GM19324 (cell line): ENCODE data around the gene PLA2G5.
"Not testable (repeated sequence)": the region's sequence is repeated elsewhere in the genome, so short reads cannot be mapped to it uniquely, and the experiment has no call there.

Experiments
- ATAC-seq: cut with Tn5 transposase; IDR thresholded peaks from one replicate; pipeline ENCODE4 v1.9.1; 2021; ENCODE audit warnings: mild to moderate bottlenecking, moderate library complexity; ENCODE audit not compliant: unreplicated experiment, low FRiP score

PLA2G5 gene

DNA sequence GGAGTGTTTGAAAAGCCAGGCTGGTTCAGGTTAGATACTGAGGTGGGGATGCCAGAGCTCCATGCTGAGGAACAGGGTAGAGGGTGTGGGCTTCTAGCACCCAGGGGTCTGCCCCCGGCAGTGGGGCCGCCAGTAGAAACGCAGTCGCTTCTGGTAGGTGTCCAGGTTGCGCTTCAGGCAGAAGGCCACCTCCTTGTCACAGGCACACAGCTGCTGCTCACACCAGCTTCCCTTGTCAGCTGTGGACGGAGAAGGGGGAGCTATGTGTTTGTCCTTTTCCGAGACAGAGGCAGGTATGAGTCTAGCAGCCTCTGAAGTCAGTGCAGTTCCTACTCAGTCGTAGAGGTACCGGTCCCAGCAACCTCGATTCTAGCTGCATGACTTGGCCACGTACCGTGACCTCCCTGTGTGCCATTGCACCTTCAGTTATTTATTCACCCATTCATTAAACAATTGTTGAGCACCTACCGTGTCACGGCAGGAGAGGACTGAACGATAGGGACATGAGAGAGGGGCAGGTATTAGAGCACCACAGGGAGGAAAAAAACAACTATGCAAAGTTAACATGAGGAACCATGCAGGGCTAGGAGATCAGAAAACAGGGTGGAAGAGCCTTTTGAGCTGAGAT, 44.1 kb downstream of the PLA2G5 start:
- ATAC-seq = no peak

DNA sequence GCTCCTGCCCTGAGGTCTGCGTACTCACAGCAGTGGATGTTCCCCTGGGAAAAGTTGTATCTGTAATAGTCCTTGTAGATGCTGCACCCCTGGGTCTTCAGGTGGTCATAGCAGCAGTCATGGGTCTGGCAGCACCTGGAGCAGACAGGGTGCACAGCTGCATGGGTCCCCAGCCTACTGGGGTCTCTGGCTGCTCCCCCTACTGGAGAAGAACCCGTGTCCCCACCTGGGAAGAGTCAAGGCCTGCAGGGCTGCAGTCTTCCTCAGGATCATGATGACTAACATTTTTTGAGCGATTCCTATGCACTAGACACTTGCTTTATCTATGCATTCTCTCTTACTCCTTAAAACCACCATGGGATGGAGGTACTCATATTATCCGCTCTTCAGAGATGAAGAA, 45.5 kb downstream of the PLA2G5 start:
- ATAC-seq = no peak

DNA sequence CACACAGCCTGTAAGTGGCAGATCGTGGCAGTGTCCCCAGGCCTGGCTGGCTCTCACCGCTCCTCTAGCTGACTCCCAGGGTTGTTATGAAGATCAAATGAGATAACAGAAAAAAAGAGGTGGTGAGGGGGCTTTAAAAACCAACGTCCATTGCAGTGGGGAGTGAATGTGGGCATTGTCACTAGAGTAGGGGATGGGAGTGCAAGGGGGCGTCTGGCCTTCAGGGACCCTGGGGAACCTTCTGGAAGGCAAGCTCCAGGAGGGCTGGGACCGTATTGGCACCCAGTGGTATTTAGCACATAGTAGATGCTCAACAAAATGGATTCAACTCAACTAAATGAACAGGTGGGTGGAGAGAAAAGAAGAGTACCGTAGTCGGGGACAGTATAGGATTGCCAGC, 45.9 kb downstream of the PLA2G5 start:
- ATAC-seq = no peak

DNA sequence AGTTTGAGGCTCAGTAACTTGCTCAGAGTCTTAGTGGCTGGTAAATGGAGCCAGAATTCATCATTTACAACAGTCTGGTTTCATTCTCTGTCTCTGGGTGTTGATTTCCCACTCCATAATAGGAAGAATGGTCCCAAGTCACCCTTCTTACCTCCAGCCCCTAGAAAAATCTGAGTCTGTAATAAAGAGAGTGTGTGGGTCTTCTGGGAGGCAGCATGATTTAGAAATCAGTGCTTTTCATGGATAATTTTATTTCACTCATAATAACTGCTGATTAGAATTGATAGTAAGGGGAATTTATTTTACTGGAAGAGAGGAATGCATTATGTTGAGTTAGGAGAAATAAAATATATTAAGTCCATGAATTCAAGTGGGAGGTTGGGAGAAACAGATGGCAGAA, 47.2 kb downstream of the PLA2G5 start:
- no peak for ATAC-seq

DNA sequence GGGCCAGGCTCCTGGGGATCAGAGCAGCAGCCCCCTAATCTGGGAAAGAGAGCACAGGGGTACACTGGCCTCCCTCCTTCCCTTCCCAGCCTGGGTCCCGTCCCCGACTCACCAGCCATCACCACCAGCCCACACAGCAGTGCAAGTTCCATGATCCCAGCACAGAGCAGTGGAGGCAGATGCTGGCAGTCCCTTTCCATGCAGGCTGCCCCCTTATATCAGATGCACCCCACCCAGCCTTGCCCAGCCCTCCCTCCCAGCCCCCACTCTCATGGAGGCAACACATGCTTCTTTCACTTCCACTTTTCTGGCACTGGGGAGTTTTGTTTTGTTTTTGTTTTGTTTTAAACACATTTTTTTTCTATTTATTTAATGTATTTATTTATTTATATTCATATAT, 49.4 kb downstream of the PLA2G5 start, which contains the start of gene PLA2G2D:
Gene PLA2G2D, minus strand, starts transcription at position 190 of the 400 bp plus-strand sequence. Its CDS starts 38 bp downstream, at position 152.
- no peak for ATAC-seq

DNA sequence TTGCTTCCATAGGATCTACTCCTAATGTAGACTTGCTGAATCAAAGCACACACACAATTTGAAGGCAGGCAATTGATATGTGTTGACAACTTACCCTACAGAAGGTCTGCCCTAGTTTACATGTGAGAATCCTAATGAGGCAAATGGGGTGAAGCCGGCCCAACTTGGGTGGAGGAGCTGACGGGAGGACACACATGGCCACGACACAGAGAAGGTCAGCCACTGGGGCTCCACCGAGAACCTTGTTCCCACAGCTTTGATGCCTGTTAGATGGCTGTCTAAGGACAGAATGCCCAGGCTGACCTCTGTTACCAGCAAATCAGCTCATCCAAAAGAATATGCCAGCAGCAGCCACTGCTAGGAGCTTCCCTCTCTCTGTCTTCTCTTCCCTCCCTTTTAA, 50.8 kb downstream of the PLA2G5 start:
- ATAC-seq = no peak

DNA sequence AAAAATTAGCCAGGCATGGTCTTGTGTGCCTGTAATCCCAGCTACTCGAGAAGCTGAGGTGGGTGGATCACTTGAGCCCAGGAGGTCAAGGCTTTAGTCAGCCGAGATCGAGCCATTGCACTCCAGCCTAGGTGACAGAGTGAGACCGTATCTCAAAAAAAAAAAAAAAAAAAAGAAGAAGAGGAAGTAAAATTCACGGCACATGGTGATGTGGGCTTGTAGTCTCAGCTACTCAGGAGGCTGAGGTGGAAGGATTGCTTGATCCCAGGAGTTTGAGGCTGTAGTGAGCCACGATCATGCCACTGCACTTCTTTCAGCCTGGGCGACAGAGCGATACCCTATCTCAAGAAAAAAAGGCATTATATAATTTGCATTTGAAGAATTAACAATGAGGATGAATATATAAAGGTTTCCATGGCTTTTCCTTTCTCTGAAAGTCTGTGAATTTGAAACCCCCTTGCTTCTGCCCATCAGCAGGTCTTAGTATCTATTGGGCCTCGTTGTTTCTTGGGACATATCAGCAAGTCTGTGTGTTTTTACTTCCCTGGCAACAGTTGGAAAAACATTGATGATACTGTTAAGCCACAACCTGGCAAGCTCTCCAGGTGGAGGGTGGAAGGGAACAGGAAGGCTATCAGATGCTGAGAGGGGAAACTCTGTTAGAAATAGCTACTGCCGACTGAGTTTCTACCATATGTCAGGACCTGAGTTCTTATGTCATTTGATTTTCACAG, 53.9 kb downstream of the PLA2G5 start:
- no peak for ATAC-seq

DNA sequence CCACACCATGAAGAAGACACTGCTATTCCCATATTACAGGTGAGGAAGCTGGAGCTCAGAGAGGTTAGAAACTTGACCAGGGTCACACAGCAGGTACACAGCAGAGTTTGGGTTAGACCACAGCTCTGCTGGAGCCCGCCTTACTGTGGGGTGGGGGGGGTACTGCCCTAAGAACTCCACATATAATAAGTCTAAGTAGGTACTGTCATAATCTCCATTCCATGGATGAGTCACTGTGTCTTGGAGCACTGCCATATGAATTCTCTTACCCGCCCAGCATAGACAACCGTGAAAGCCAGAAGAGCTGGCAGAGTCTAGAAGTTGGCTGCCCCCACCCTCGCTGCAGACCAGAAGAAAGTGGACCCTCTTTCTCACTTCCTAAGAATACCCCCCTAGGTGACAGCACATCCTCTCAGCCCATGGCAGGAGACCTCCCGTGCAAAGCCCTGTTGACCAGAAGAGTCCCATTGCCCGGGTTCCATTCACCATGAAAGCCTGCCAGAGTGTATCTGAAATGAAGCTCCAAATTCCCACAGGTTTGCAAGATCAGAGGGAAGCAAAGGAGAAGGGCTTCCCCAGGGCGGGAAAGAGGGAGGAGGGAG, 54.6 kb downstream of the PLA2G5 start:
- no peak for ATAC-seq

DNA sequence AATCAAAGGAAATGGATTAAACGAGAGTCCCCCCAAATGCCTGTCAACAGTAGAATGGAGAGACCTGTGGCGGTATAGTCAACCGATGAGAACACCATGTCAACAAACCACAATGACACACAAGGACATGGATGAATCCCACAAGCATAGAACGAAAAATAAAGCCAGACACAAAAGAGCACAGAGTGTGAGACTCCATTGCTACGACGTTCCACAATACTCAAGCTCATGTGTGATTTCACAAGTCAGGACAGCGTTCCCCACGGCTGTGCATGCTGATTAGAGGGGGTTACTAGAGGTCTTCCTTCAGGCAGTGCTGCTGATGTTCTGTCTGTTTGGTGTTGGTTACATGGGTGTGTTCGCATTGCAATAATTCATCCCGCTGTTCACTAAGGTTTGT, 55.1 kb downstream of the PLA2G5 start:
- ATAC-seq = no peak

DNA sequence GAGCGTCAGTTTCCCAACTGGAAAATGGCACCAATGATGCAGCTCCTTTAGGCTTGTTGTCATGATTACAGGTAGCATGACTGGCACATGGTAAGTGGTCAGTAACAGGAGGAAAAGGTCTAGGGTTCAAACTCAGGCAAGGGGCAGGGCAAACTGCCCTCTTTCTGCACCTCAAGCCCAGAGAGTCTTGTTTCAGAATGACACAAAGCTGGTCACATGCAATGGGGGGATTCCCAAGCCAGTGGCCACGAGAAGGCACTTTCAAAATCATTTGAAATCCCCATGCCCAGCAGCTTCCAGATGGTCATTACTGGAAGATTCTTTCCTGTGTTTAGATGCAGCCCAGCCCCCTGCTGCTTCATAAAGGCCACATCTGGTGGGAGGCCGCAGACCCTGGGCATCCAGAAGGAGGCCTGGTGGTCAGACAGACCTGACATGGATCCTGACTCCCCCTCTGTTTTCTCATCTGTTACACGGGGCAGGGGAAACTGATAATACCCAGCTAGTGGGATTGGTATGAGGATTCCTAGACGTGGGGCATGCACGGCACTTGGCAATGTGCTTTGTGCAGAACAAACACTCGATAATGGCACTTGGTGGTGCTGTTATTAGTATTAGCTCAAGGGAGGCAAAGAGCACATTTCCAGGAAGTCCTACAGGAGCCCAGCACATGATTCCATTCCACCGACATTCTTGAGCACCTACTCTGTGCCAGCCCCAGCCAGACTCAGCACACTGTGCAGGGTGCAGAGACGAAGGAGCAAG, 56.2 kb downstream of the PLA2G5 start:
- no peak for ATAC-seq

DNA sequence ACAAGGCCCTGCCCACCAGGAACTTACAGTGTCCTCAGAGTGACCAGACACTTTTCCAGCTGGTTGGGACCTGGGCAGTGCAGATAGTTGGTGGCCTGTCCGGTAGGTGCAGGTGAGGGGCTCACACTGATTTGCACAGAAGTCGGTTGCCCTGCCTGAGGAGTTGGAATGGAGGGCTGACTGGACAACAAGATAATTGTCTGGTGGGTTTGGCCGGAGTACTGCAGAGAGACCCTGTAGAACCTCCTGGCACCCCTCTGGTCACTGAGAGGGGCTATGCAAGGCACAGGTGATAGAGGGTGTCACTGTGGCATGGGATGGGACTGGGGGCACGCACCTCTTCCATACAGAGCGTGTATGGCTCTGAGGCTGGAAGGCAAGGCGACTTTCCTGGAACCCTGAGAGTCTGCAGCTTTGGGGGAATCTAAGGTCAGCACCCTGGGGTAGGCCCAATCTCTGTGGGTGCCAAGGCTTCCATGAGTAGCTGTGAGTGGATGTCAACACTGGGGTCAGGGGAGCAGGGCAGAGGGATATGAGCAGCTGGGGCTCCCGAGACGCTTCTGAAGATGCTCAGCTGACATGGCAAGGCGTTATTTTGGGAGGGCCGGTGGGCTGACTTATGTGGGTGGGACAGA, 56.9 kb downstream of the PLA2G5 start:
- ATAC-seq = no peak

DNA sequence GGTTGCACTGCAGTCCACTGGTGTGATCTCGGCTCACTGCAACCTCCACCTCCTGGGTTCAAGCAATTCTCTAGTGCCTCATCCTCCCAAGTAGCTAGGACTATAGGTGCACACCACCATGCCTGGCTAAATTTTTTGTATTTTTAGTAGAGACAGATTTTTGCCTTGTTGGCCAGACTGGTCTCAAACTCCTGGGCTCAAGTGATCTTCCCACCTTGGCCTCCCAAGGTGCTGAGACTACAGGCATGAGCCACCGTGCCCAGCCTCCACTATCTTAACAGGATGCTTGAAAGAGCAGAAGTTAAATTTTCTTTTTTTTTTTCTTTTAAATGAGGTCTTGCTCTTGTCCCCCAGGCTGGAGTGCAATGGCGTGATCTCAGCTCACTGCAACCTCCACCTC, 60.5 kb downstream of the PLA2G5 start:
- ATAC-seq = not testable (repeated sequence)

DNA sequence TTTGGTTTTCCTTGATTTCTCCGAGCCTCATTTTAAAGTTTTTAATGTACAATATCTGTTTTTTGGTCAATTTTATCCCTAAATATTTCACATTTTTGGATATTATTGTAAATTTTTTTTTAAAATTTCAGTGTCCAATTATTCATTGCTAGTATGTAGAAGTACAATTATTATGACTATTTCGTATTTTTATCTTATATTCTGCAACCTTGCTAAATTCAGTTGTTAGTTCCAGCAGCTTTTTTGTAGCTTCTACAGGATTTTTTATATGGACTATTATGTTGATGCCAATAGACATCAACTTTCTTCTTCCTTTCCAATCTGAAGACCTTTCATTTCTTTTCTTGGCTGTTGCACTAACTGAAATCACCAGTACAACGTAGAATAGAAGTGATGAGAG, 65.0 kb downstream of the PLA2G5 start:
- no peak for ATAC-seq

DNA sequence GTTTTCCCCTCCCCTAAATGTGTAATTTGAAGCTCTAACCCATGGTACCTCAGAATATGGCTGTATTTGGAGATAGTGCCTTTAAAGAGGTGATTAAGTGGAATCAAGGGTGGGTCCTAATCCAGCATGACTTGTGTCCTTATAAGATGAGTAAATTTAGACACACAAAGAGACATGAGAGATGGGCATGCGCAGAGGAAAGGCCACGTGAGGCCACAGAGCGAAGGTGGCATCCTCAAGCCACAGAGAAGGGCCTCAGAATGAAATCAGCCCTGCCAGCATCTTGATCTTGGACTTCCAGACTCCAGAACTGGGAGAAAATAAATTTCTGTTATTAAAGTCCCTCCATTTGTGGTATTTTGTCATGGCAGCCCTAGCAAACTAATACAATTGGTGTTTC, 66.3 kb downstream of the PLA2G5 start:
- ATAC-seq = no peak

DNA sequence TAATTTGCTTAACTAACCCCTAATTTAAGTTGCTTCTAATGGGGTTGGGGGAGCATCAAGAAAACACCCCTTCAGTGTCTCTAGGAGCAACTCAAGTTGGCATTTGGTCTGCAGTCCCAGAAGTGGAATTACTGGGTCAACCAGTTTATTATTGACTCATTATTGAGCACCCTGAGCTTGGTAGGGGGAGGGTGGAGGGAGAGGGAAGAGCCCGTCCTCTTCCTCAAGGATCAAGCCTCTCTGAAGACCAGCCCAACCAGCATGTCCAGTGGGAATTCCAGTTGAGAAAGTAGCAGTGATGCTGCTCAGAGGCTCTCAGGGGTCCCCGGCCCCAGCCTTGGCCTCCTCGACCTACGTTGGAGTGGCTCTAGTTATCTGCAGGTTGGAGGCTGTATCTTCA, 67.1 kb downstream of the PLA2G5 start:
- ATAC-seq = no peak

DNA sequence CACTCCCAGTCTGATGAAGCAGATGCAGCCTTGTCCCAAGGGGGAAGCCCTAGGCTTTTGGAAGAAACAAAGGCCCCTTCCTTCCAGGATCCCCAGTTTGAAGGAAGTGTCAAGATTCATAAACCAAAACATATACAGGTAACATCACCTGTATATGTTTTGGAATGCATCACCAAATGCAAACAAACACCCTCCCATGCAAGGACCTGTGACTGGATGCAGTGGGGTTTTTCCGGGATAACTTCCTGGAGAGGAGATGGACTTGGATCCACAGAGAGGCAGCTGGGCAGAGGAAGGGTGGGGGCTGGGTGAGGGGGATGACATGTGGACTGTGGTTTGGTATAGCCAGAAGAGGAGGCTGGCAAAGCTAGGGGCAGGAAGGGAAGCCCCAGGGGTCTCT, 67.6 kb downstream of the PLA2G5 start:
- no peak for ATAC-seq

DNA sequence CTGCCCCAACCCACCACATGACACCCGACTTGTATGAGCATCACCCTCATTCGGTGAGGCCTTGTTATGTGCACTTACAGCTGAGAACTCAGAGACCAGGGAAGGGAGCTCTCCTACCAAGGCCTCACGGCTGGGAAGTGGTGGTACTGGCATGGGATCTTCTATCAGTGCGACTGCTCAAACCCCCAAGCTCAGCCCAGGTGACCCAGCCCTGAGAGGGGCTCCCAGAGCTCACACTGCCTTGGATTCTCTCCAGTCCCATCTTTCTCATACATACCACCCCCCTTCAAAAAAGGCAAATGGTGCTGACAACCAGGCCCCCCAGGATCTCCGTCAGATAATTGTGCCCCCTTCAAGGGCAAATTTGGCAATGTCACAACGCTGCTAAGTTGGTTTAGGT, 68.4 kb downstream of the PLA2G5 start:
- ATAC-seq = no peak

DNA sequence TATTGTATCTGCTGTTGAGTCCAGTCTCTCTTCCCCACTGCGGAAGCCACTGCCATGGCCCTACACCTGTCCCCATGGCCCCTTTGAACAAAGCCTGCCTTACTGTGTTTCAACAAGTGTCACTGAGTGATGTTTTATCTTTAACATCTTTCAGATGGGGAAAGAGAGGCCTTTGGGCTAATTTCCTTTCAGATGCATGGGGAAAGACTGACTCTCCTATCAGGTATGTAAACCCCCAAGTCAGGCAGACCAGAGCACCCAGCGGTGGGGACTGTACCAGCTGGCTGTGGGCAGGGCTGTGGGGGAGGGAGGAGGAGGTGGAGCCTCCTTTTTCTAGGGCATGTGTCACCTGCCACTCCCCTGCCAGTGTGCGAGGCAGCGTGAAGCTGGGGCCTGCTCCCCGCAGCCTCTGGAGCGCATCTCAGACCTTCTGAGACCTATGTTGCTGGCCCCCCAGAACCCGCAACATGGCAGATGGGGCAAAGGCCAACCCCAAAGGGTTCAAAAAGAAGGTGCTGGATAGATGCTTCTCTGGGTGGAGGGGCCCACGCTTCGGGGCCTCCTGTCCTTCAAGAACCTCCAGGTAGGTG, 69.1 kb downstream of the PLA2G5 start, which contains the start of gene PLA2G2F:
Gene PLA2G2F, plus strand, starts transcription at position 363 of the 590 bp plus-strand sequence. Its CDS starts 105 bp downstream, at position 468.
- no peak for ATAC-seq

DNA sequence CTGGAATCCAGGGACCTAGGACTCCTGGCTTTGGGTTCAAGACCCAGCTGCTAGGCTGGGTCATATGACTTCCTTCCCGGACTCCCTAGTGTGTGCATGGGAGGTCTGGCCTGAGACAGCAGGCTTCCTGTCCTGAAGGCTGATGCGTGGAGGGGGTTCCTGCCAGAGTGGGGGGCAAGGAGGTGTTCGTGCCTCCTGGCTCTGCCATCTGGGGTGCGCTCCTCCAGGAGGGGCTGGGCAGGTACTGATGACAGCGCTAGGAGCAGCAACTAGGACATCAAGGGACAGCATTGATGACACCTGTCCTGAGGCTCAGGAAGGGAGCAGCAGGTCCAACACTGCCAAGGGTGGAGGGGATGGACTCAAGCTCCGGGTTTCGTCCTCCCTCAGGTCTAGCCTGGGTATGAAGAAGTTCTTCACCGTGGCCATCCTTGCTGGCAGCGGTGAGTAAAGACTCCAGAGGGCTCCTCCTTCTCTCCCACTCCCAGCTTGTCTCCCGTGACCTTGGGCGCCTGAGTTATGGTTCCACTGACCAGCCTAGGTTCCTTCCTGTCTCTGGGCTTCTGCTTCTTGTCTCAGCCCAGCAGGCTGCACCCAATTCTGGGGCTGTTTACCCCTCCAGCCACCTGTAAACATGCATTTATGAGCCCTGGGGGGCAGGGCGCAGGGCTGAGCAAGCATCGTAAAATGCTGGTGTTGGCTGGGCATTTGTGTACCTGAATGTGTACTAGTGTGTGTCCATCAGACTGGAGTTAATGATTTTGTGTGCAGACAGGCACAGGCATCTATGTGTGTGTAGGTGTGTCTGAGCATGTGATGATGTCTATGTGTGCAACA, 70.0 kb downstream of the PLA2G5 start:
- no peak for ATAC-seq
